Sigmoid colon (tissue), 4 donors: ENCODE measurements around the gene AKT1S1.

ENCODE experiments used
- CTCF ChIP-seq, 4 experiments: fragments of 450-650 bp in 3 of 4; fragments of 200-600 bp in 1 of 4; IDR thresholded peaks; one replicate each; pipeline ENCODE4 v1.5.1; 2016 to 2019; ENCODE audit warnings: antibody characterized with exemption in 4 of 4, mild to moderate bottlenecking in 3 of 4, moderate library complexity in 2 of 4
- EP300 ChIP-seq, 4 donors: sonication (generic); formaldehyde crosslinking; IDR thresholded peaks; one replicate each; pipeline ENCODE4 v1.6.1; 2017; ENCODE audit warnings: antibody characterized with exemption in 4 of 4
- POLR2A ChIP-seq, 2 donors: fragments of 450-650 bp; IDR thresholded peaks; one replicate each; pipeline ENCODE4 v1.6.1; 2016; ENCODE audit warnings: antibody characterized with exemption in 2 of 2, mild to moderate bottlenecking in 2 of 2, moderate library complexity in 2 of 2
- POLR2AphosphoS5 ChIP-seq, 4 donors: sonication (generic); formaldehyde crosslinking; IDR thresholded peaks; one replicate each; pipeline ENCODE4 v1.6.1; 2017; ENCODE audit warnings: antibody characterized with exemption in 4 of 4

GRCh38 chr19:49871349-49871985 lies 5.7 kb downstream of the AKT1S1 start:
- TF ChIP-seq CTCF (IDR thresholded peaks at IDR 0.05) = no peak
- no peak for TF ChIP-seq POLR2AphosphoS5 (IDR thresholded peaks at IDR 0.05)
- no peak for TF ChIP-seq POLR2A (IDR thresholded peaks at IDR 0.05)
- TF ChIP-seq EP300 (IDR thresholded peaks at IDR 0.05) = no peak
